ENCODE measurements around the gene MRPS23.

DNA sequence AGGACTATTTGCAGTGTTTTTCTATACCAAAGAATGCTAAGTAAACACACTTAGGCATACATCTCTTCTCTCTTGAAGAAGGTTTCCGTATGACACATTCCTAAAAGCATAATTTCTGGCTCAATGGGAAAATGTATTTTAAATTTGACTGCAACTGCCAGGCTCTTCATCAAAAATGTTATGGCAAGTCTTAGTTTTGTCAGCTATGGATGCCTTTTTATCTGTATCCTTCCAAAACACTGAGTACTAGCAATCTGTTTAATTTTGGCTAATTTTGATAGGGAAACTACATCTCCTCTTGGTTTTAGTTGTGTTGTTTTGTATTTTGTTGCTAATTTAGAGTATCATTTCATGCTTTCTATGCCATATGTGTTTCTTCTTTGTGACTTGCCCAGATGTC lies 35.4 kb downstream of the MRPS23 start:
- TF ChIP-seq, protein P1, sequence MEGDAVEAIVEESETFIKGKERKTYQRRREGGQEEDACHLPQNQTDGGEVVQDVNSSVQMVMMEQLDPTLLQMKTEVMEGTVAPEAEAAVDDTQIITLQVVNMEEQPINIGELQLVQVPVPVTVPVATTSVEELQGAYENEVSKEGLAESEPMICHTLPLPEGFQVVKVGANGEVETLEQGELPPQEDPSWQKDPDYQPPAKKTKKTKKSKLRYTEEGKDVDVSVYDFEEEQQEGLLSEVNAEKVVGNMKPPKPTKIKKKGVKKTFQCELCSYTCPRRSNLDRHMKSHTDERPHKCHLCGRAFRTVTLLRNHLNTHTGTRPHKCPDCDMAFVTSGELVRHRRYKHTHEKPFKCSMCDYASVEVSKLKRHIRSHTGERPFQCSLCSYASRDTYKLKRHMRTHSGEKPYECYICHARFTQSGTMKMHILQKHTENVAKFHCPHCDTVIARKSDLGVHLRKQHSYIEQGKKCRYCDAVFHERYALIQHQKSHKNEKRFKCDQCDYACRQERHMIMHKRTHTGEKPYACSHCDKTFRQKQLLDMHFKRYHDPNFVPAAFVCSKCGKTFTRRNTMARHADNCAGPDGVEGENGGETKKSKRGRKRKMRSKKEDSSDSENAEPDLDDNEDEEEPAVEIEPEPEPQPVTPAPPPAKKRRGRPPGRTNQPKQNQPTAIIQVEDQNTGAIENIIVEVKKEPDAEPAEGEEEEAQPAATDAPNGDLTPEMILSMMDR (conservative IDR thresholded peaks at IDR 0.05 in 1 of 2, IDR thresholded peaks at IDR 0.05 in 1 of 2; ENCODE audit: low read depth in 1 of 2, low read length in 2 of 2), result no peak
- no peak for TF ChIP-seq EZH2 (IDR thresholded peaks at IDR 0.05; ENCODE audit: low read length, missing control alignments)

All from fibroblast of lung (primary cell).